ENCODE measurements around the gene GAL3ST2.

GAL3ST2 gene

DNA sequence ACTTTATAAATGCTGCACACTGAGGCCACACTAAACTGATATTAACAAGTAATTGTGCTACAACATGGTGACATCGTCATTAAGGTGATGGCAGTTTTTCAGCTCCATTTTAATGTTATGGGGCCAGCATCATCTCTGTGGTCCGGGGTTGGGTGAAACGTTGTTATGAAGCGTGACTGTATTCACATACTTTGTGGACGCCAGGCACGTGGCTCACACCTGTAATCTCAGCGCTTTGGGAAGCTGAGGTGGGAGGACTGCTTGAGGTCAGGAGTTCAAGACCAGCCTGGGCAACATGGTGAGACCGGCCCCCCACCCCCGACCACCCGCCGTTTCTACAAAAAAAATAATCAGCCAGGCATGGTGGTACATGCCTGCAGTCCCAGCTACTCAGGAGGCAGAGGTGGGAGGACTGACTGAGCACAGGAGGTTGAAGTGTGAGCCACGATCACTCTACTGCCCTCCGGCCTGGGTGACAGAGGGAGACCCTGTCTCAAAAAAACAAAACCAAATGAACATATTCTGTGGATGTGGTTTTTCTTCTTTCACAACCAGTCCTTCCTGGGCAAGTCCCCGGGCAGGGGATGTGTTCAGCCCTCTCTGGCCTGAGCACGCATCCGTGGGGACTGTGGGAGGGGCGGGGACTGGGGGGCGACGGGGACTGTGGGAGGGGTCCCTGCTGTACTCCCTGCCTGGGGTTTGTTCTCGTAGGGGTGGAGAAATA is 12.9 kb upstream of the GAL3ST2 start:
- intact Hi-C loops (cut with DNase I) = no loop called here

DNA sequence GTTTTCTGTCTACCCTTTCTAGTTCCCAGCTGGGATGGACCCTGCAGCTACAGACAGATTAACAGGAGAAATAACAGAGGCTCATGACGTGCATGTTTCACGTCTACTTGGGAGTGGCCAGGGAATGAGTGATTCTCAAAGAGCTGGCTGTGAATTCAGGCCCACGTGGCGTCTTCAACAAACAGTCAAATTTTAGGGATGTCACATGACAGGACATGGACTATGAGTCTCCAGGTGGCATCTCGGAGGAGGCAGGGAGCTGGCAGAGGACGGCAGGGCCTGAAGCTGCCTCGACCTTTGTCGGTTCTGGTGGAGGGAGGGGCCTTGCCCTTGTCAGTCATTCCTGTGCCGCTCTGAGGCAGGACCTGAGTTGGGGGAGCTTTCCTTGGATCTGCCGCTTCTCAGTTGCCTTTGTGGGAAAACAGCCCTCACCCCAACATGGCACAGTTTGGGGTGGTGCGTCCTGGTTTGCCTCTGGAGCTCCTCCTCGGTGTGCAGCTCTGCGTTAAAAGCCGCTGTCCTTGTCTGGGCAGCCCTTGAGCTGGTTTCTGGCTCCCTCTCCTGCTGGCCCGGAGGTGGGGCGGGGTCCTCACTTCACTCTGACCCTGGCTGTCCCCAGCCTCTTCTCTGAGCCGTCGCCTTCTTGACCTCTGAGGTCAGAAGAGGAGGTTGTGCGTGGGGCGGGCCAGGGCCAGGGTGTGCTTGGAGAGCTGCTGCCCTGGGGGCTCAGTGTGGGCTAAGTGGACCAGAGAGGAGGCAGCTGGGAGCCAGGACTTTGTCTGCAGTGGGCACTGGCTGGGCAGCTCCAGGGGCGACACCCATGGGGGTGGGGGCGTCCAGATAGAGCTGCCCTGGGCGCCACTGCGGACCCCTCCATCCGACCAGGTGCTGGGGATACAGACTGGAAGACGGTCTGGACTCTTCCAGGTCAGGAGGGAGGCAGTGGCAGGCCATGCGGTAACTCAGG is 12.1 kb upstream of the GAL3ST2 start:
- peak in 6 of 42 donors; percentile 8 to 20 (median 14) for DNase-seq

More for the DNA sequence above, 12.9 kb upstream of the GAL3ST2 start:
- DNase-seq = peak in 2 of 42 donors; percentile 4 to 6

GRCh38 chr2:241767464-241768250 is 9.0 kb upstream of the GAL3ST2 start:
- intact Hi-C loops (cut with DNase I) = no loop called here
- peak in 5 of 42 donors; percentile 6 to 38 (median 11) for DNase-seq

More for the DNA sequence above, 12.1 kb upstream of the GAL3ST2 start:
- intact Hi-C loops (cut with DNase I) = no loop called here

DNA sequence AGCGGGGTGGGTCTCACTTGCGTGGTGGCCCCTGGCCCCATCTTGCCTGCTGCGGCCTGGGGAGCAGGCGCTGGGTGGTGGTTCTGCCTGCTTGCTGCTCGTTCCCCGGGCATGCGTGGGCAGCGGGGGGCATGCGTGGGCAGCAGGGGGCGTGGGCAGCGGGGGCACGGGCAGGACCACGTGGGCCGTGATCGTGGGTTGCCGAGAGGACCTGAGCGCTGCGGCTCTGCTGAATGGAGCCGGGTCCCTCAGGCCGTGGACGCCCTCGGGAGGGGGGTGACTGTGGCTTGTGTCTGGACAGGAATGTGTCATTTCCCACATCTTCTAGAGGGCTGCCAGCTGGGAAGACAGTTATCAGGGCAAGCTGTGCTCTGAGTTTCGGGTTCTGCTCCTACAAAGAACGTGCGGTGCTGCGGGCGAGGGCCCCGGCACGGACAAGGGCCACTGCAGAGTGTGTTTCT is 8.3 kb upstream of the GAL3ST2 start:
- intact Hi-C loops (cut with DNase I) = no loop called here
- DNase-seq = peak in 3 of 42 donors; percentile 5 to 46 (median 35)

GRCh38 chr2:241768850-241769249 is 7.8 kb upstream of the GAL3ST2 start:
- intact Hi-C loops (cut with DNase I) = no loop called here
- DNase-seq = peak in 3 of 42 donors; percentile 6 to 34 (median 34)

DNA sequence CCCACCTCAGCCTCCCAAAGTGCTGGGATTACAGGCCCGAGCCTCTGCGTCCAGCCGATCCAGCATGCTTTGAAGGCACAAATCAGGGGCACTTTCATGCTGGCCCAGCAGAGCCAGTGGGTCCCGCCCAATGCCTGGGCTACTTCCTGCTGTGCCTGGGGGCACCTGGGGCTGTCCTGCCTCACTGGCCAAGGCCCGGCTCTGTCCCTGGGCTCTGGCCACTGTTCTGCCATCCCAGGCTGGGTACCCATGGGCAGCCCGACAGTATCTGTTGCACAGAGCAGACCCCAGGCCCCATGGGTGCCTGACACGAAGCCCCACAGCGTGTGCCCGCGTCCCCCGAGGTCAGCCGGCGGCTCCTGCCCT is 6.8 kb upstream of the GAL3ST2 start:
- intact Hi-C loops (cut with DNase I) = no loop called here

DNA sequence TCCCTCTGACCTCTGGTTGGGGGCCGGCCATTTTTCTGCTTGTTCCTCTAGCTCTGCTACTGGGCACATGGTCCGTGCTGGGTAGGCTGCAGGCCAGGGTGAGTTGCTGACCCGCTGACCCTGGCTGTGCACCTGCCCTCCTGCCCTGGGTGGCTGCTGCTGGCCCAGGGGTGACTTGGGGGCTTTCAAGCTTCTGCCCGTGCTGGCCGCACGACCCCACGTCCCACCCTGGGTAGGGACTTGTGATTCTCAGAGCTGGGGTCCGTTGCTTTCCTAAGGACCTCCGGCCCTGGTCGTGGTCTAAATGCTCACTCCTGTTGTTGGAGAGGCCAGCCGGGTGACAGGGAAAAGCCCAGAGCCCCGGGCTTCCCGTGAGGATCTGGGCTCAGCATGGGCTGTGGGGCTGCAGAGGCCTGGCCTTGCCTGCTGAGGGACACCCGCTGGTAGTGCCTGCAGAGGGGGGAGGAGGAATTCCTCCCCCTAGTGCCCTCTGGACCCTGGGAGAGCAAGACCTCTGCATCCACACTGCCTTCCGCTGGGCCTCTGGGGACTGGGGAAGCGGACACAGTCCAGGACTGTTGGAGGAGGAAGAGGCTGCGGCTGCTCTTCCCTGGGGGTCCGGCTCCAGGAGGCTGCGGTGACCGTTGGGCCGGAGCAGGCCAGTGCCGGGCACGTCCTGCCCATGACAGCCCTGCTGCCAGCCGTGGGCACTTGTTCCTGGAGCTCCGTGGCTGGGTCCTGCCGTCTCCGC is 6.3 kb upstream of the GAL3ST2 start:
- intact Hi-C loops (cut with DNase I) = no loop called here
- DNase-seq = peak in 3 of 42 donors; percentile 3 to 41 (median 19)

More for the DNA sequence above, 6.8 kb upstream of the GAL3ST2 start:
- DNase-seq = peak in 2 of 42 donors; percentile 3 to 23

GRCh38 chr2:241770936-241771285 is 5.7 kb upstream of the GAL3ST2 start:
- no peak for DNase-seq

GRCh38 chr2:241771286-241772062 is 5.1 kb upstream of the GAL3ST2 start:
- peak in 8 of 42 donors; percentile 3 to 46 (median 19) for DNase-seq
- intact Hi-C loops (cut with DNase I) = no loop called here

More at GRCh38 chr2:241770936-241771285, 5.7 kb upstream of the GAL3ST2 start:
- intact Hi-C loops (cut with DNase I) = no loop called here

DNA sequence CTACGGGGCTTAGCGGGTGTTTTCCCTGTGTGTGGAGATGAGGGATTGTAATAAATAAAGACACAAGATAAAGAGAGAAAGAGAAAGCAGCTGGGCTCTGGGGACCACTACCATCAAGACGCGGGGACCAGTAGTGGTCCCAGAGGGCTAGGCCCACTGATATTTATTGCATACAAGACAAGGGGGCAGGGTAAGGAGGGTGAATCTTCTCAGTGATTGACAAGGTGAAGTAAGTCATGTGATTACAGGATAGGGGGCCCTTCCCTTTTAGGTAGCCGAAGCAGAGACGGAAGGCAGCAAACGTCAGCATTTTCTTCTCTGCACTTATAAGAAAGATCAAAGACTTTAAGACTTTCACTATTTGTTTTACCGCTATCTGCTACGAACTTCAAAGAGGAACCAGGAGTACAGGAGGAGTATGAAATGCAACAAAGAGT is 4.5 kb upstream of the GAL3ST2 start:
- DNase-seq = no peak
- intact Hi-C loops (cut with DNase I) = no loop called here

DNA sequence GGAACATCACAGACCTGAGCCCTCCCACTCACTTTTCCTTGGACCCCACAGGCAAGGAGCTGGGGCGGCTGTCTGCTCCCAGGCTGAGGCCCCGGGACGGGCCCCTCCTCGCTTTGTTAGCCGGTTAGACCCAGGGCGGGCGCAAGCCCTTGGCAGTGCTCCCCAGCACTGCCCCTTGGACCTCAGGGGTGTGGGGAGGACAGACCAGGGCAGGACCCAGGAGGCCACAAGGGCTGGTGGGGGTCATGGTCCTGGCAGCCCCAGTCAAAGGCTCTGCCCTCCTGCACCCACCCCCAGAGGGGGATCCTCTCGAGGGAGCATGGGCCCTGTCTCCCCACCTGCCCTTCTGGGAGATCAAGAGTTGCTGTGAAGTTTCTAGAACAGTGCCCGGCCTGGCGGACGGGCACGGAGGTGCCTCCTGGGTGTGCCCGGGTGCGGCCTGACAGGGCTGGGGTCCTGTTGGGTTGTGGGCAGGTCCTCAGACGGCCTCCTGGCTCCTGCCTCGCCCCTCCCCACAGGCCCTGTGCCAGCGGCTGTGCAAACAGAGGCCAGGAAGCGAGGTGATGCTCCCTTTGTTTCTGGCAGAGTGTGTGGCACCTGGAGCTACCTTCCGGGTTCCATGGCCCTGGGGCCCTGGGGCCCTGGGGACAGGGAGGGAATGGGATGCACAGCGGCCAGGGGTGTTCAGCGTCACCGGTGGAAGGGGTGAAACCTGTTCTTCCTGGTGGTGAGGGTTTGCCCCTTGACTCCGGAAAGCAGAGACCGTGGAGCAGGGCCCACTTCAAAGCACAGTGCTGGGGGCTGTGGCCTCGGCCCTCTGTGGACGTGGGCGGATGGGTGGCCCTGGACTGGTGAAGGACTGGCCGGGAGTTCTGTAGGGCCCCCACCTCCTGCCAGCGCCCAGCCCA is 2.9 kb upstream of the GAL3ST2 start:
- intact Hi-C loops (cut with DNase I) = no loop called here
- peak in 7 of 42 donors; percentile 3 to 38 (median 16) for DNase-seq

- intact Hi-C loops (cut with DNase I) = no loop called here
- DNase-seq = peak in 6 of 42 donors; percentile 8 to 37 (median 18)
Observed at GRCh38 chr2:241774419-241775222, 2.0 kb upstream of the GAL3ST2 start.

- DNase-seq = peak in 9 of 42 donors; percentile 7 to 38 (median 15)
Observed at GRCh38 chr2:241775223-241776177, 1.1 kb upstream of the GAL3ST2 start.

GRCh38 chr2:241777170-241777685 is 606 bp downstream of the GAL3ST2 start:
- DNase-seq = peak in 6 of 42 donors; percentile 3 to 28 (median 8)
- intact Hi-C loops (cut with DNase I) = no loop called here

More at GRCh38 chr2:241775223-241776177, 1.1 kb upstream of the GAL3ST2 start:
- intact Hi-C loops (cut with DNase I) = no loop called here
